Measurements from ENCODE around the gene AP3M1.

DNA sequence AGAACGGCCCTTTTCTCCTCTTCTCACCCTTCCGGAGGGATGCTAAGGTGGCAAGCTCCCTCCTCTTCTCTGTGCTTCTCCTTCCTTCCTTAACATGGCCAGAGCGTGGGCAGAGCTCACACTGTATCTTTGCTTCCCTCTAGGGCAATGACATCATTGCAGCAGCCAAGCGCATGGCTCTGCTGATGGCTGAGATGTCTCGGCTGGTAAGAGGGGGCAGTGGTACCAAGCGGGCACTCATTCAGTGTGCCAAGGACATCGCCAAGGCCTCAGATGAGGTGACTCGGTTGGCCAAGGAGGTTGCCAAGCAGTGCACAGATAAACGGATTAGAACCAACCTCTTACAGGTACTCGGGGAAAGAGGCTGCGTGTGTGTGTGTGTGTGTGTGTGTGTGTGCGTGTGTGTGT, 36.6 kb downstream of the AP3M1 start:
- TF ChIP-seq, protein P1, sequence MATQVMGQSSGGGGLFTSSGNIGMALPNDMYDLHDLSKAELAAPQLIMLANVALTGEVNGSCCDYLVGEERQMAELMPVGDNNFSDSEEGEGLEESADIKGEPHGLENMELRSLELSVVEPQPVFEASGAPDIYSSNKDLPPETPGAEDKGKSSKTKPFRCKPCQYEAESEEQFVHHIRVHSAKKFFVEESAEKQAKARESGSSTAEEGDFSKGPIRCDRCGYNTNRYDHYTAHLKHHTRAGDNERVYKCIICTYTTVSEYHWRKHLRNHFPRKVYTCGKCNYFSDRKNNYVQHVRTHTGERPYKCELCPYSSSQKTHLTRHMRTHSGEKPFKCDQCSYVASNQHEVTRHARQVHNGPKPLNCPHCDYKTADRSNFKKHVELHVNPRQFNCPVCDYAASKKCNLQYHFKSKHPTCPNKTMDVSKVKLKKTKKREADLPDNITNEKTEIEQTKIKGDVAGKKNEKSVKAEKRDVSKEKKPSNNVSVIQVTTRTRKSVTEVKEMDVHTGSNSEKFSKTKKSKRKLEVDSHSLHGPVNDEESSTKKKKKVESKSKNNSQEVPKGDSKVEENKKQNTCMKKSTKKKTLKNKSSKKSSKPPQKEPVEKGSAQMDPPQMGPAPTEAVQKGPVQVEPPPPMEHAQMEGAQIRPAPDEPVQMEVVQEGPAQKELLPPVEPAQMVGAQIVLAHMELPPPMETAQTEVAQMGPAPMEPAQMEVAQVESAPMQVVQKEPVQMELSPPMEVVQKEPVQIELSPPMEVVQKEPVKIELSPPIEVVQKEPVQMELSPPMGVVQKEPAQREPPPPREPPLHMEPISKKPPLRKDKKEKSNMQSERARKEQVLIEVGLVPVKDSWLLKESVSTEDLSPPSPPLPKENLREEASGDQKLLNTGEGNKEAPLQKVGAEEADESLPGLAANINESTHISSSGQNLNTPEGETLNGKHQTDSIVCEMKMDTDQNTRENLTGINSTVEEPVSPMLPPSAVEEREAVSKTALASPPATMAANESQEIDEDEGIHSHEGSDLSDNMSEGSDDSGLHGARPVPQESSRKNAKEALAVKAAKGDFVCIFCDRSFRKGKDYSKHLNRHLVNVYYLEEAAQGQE (tag by site-specific recombination; IDR thresholded peaks at IDR 0.05), result no peak
- TF ChIP-seq, protein P2, sequence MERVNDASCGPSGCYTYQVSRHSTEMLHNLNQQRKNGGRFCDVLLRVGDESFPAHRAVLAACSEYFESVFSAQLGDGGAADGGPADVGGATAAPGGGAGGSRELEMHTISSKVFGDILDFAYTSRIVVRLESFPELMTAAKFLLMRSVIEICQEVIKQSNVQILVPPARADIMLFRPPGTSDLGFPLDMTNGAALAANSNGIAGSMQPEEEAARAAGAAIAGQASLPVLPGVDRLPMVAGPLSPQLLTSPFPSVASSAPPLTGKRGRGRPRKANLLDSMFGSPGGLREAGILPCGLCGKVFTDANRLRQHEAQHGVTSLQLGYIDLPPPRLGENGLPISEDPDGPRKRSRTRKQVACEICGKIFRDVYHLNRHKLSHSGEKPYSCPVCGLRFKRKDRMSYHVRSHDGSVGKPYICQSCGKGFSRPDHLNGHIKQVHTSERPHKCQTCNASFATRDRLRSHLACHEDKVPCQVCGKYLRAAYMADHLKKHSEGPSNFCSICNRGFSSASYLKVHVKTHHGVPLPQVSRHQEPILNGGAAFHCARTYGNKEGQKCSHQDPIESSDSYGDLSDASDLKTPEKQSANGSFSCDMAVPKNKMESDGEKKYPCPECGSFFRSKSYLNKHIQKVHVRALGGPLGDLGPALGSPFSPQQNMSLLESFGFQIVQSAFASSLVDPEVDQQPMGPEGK (tag by site-specific recombination; IDR thresholded peaks at IDR 0.05), result no peak
- TF ChIP-seq, protein P3, sequence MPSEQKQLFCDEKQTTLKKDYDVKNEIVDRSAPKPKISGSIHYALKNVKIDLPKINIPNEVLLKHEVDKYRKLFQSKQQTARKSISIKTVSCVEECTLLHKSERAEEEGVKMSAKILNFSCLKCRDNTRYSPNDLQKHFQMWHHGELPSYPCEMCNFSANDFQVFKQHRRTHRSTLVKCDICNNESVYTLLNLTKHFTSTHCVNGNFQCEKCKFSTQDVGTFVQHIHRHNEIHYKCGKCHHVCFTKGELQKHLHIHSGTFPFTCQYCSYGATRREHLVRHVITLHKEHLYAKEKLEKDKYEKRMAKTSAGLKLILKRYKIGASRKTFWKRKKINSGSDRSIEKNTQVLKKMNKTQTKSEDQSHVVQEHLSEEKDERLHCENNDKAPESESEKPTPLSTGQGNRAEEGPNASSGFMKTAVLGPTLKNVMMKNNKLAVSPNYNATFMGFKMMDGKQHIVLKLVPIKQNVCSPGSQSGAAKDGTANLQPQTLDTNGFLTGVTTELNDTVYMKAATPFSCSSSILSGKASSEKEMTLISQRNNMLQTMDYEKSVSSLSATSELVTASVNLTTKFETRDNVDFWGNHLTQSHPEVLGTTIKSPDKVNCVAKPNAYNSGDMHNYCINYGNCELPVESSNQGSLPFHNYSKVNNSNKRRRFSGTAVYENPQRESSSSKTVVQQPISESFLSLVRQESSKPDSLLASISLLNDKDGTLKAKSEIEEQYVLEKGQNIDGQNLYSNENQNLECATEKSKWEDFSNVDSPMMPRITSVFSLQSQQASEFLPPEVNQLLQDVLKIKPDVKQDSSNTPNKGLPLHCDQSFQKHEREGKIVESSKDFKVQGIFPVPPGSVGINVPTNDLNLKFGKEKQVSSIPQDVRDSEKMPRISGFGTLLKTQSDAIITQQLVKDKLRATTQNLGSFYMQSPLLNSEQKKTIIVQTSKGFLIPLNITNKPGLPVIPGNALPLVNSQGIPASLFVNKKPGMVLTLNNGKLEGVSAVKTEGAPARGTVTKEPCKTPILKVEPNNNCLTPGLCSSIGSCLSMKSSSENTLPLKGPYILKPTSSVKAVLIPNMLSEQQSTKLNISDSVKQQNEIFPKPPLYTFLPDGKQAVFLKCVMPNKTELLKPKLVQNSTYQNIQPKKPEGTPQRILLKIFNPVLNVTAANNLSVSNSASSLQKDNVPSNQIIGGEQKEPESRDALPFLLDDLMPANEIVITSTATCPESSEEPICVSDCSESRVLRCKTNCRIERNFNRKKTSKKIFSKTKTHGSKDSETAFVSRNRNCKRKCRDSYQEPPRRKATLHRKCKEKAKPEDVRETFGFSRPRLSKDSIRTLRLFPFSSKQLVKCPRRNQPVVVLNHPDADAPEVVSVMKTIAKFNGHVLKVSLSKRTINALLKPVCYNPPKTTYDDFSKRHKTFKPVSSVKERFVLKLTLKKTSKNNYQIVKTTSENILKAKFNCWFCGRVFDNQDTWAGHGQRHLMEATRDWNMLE (tag by site-specific recombination; conservative IDR thresholded peaks at IDR 0.05; ENCODE audit: low read depth), result no peak
- TF ChIP-seq, protein P4, sequence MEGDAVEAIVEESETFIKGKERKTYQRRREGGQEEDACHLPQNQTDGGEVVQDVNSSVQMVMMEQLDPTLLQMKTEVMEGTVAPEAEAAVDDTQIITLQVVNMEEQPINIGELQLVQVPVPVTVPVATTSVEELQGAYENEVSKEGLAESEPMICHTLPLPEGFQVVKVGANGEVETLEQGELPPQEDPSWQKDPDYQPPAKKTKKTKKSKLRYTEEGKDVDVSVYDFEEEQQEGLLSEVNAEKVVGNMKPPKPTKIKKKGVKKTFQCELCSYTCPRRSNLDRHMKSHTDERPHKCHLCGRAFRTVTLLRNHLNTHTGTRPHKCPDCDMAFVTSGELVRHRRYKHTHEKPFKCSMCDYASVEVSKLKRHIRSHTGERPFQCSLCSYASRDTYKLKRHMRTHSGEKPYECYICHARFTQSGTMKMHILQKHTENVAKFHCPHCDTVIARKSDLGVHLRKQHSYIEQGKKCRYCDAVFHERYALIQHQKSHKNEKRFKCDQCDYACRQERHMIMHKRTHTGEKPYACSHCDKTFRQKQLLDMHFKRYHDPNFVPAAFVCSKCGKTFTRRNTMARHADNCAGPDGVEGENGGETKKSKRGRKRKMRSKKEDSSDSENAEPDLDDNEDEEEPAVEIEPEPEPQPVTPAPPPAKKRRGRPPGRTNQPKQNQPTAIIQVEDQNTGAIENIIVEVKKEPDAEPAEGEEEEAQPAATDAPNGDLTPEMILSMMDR (tag by site-specific recombination; IDR thresholded peaks at IDR 0.05), result no peak
- 0 out of 2 replicates have a peak, but pooled peaks have one; percentile 6 for TF ChIP-seq ZFHX2 (tag by site-specific recombination; conservative IDR thresholded peaks at IDR 0.05)
- TF ChIP-seq, protein P5, sequence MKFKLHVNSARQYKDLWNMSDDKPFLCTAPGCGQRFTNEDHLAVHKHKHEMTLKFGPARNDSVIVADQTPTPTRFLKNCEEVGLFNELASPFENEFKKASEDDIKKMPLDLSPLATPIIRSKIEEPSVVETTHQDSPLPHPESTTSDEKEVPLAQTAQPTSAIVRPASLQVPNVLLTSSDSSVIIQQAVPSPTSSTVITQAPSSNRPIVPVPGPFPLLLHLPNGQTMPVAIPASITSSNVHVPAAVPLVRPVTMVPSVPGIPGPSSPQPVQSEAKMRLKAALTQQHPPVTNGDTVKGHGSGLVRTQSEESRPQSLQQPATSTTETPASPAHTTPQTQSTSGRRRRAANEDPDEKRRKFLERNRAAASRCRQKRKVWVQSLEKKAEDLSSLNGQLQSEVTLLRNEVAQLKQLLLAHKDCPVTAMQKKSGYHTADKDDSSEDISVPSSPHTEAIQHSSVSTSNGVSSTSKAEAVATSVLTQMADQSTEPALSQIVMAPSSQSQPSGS (tag by site-specific recombination; IDR thresholded peaks at IDR 0.05; ENCODE audit: low read depth), result no peak
- no peak for TF ChIP-seq ZNF121 (tag by site-specific recombination; IDR thresholded peaks at IDR 0.05)
- TF ChIP-seq ZNF473 (tag by site-specific recombination; IDR thresholded peaks at IDR 0.05), result no peak
- TF ChIP-seq ZSCAN16 (tag by site-specific recombination; IDR thresholded peaks at IDR 0.05), result no peak
- no peak for TF ChIP-seq ZNF707 (tag by site-specific recombination; IDR thresholded peaks at IDR 0.05)
- no peak for TF ChIP-seq ZBTB48 (tag by site-specific recombination; IDR thresholded peaks at IDR 0.05)
- TF ChIP-seq ZNF623 (tag by site-specific recombination; IDR thresholded peaks at IDR 0.05), result no peak
